ENCODE measurements around the gene RASIP1. TPM values are rescaled to one million over a fixed set of nuclear protein-coding genes. Genes with fewer than 3 reads are reported as not detected.
A peak's percentile ranks its signal among the peaks of the same experiment; 100 is the strongest.

Gene RASIP1
- total and polyA plus RNA-seq, 2 of the 8 experiments (the other 6 are each of a cell fraction or from before 2014, with no cell fraction given): 9.3 to 11.4 TPM

DNA sequence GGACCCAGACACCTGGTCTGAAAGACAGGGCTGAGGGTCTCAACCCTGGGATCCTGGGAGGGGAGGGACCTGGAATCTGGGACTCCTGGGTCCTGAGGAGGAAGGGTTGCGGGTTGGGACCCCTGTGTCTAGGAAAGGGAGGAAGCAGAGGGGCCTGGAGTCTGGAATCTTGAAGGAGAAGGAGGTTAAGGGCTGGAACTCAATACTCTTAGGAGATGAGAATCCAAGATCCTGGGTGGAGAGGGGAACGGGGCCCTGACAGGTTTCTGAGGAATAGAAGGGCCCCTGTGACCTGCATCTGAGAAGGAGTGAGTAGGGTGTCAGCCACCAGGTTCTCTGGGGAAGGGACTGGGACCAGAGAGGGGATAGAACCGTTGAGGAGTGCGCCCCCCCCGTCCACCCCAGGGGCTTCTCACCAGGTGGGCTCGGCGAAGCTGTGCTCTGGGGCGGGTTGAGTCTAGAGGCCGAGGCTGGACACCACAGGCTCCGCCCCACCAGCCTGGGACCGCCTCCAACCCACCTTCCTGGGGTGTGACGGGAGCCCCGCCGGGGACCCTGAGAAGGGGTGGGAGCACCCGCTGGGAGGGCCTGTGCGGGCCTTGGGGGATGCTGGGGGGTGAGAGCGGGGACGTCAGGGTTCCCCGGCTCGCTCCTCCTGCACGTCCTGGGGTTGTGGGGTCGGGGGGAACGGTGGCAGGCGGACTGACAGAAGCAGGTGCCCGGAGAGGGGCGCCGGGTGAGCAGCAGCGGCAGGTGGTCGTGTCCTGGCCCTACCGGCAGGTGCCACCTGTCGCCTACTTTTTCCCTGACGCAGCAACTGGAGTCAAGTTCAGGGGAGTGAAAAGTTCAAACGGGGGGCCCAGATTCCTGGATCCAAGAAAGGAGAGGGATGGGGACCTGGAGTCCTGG, 20.9 kb downstream of the RASIP1 start, which contains the start of gene MAMSTR:
Gene MAMSTR, minus strand, starts transcription at position 463 of the 909 bp plus-strand sequence. CDS start 694 bp downstream, outside the sequence.
- Histone ChIP-seq H4K20me1 (replicated peaks in 1 of 2; ENCODE audit: control insufficient read depth in 1 of 2, insufficient read depth in 2 of 2, low read length in 2 of 2) (no peaks in the 10 kb centered on the region), H2AK5ac (ENCODE audit: low read depth, low read length) (peak within 1 kb of the TSS; percentile 65; the same call in 1 of the 2 replicates), H3K27me3 (replicated peaks in 1 of 4; ENCODE audit: control insufficient read depth in 3 of 4, extremely low read depth in 1 of 4, insufficient read depth in 3 of 4, low read length in 3 of 4) (no peaks in the 10 kb centered on the region), H2BK15ac (ENCODE audit: low read length) (peak within 1 kb of the TSS; percentile 92), H3K14ac (ENCODE audit: insufficient read length) (no peak within 1 kb of the TSS), H4K91ac (replicated peaks; ENCODE audit: insufficient read length, low read length) (peak within 1 kb of the TSS; percentile 91), H4K8ac (ENCODE audit: extremely low read depth, insufficient read depth, low read length) (peak within 1 kb of the TSS; percentile 77), H3K18ac (ENCODE audit: extremely low read depth, low read length) (no peak within 1 kb of the TSS; the same call in 1 of the 2 replicates), H2BK12ac (ENCODE audit: low read depth, low read length) (peak within 1 kb of the TSS; percentile 60; the same call in 1 of the 2 replicates), H2BK20ac (ENCODE audit: low read length) (no peak within 1 kb of the TSS), H3K56ac (replicated peaks; ENCODE audit: insufficient read length, low read depth, low read length) (peak within 1 kb of the TSS; percentile 44), H3K4me2 (ENCODE audit: insufficient read depth in 1 of 2, low read depth in 2 of 2, low read length in 2 of 2) (peak within 1 kb of the TSS; percentile 32 to 68), H3K27ac (ENCODE audit: low read depth, low read length) (no peak within 1 kb of the TSS), H3K9me3 (ENCODE audit: insufficient read depth in 2 of 2, low read depth in 1 of 2, low read length in 1 of 2) (no peaks in the 10 kb centered on the region), H3K36me3 (ENCODE audit: control insufficient read depth in 2 of 4, insufficient read depth in 4 of 4, low read length in 3 of 4) (no peaks in the 10 kb centered on the region), H3K4ac (replicated peaks; ENCODE audit: insufficient read length, low read depth, low read length) (peak within 1 kb of the TSS; percentile 83), H3K4me3 (ENCODE audit: extremely low read depth in 1 of 4, insufficient read depth in 2 of 4, low read depth in 3 of 4, low read length in 4 of 4) (peak within 1 kb of the TSS; percentile 59 to 96 (median 84); a peak in 5 of 8 replicates), H3K9ac (replicated peaks in 1 of 4; ENCODE audit: extremely low read depth in 1 of 4, low read depth in 3 of 4, low read length in 3 of 4) (no peak within 1 kb of the TSS), H2AFZ (ENCODE audit: low read length) (no peak within 1 kb of the TSS), H3K23me2 (ENCODE audit: low read depth, low read length) (peaks cover 11% of the 10 kb centered on the region; the same call in 1 of the 2 replicates), H3K79me2 (ENCODE audit: control insufficient read depth in 1 of 2, insufficient read depth in 2 of 2, low read length in 2 of 2) (no peaks in the 10 kb centered on the region), H3K79me1 (ENCODE audit: low read depth, low read length) (no peaks in the 10 kb centered on the region), H2BK120ac (replicated peaks; ENCODE audit: low read depth, low read length) (no peak within 1 kb of the TSS), H3K23ac (ENCODE audit: insufficient read length) (no peak within 1 kb of the TSS), H3K4me1 (replicated peaks in 1 of 4; ENCODE audit: control insufficient read depth in 3 of 4, insufficient read depth in 4 of 4, low read length in 3 of 4) (peaks cover 0 to 28% (median 12%) of the 10 kb centered on the region in 4 experiments; a peak in 6 of 7 replicates), H2BK5ac (ENCODE audit: low read depth, low read length) (peak within 1 kb of the TSS; percentile 66), H4K5ac (ENCODE audit: insufficient read length, low read depth, low read length) (peak within 1 kb of the TSS; percentile 17)
- WGBS, 2 experiments (ENCODE audit: extremely low coverage in 1 of 2, insufficient coverage in 1 of 2, insufficient read length in 1 of 2, insufficient replicate concordance in 2 of 2, low coverage in 1 of 2, low lambda C conversion rate in 2 of 2, missing lambda C conversion rate in 1 of 2): 85% methylated on average over 14 of the region's 33 CpGs; no CpG with 5 or more reads in 1 of the 2 experiments
- DNase-seq (ENCODE audit: low read depth in 1 of 2, low spot score in 2 of 2) (peak in 1 of 2 experiments; percentile 57), FAIRE-seq (no peak)
- CTCF ChIA-PET (ENCODE audit: partially characterized antibody): interaction anchor here (0.7 to 1.2 kb wide), 5 partner anchors 7 to 528 kb away, joined by 3 to 4 read pairs (median 3); no protein-coding TSS in a partner anchor
- POLR2A ChIA-PET (ENCODE audit: partially characterized antibody): interaction anchor here (0.6 to 1.8 kb wide), 7 partner anchors 9 to 74 kb away, joined by 3 to 9 read pairs (median 5); partner anchors contain the start of gene FUT2
- TF ChIP-seq NANOG (IDR thresholded peaks at IDR 0.05; ENCODE audit: insufficient read depth, low read depth, low read length, poor library complexity, severe bottlenecking) (no peak), RXRA (IDR thresholded peaks at IDR 0.05; ENCODE audit: insufficient read depth, low read depth, low read length) (no peak), GTF2F1 (IDR thresholded peaks at IDR 0.05; ENCODE audit: borderline replicate concordance, low read depth, low read length) (no peak), RBBP5 (IDR thresholded peaks at IDR 0.05; ENCODE audit: borderline replicate concordance, low read depth, low read length) (no peak), SUZ12 (IDR thresholded peaks at IDR 0.05; ENCODE audit: low read length) (no peak), SIRT6 (IDR thresholded peaks at IDR 0.05; ENCODE audit: low read length) (no peak), RAD21 (IDR thresholded peaks at IDR 0.05 in 1 of 2, conservative IDR thresholded peaks at IDR 0.05 in 1 of 2; ENCODE audit: low read depth in 2 of 2, low read length in 2 of 2) (no peak)

All from H1 (cell line).